Activated T-cell treated with anti-CD3 and anti-CD28 coated beads for 4 hours (primary cell): ENCODE data around the gene ITGBL1.

Experiments
- DNase-seq: peaks from one replicate; pipeline ENCODE4 v3.0.0-alpha.2; 2020

ITGBL1 gene

GRCh38 chr13:101708115-101708514 lies 255.6 kb downstream of the ITGBL1 start:
- DNase-seq, result no peak

DNA sequence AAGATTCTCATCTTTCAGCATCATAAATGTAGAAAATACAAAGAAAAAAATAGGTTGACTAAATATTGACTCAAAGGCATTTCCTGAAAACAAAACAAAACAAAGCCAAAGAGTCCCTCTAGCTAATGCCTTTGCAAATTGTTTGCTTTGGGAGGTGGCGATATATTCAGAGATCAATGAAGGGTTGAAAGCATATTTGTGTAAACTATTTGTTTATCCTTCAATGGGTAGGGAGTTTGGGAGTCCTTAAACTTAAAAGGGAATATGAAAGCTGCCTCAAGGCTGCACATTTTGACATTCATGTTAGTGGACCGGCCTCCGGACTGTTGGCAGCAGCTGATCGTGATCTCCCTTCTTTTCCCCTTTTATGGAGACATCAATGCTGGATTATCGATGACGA lies 257.5 kb downstream of the ITGBL1 start:
- no peak for DNase-seq

- DNase-seq, result no peak
Measured at GRCh38 chr13:101711307-101712025, 259.0 kb downstream of the ITGBL1 start.

- no peak for DNase-seq
Measured at GRCh38 chr13:101712026-101712348, 259.5 kb downstream of the ITGBL1 start.

DNA sequence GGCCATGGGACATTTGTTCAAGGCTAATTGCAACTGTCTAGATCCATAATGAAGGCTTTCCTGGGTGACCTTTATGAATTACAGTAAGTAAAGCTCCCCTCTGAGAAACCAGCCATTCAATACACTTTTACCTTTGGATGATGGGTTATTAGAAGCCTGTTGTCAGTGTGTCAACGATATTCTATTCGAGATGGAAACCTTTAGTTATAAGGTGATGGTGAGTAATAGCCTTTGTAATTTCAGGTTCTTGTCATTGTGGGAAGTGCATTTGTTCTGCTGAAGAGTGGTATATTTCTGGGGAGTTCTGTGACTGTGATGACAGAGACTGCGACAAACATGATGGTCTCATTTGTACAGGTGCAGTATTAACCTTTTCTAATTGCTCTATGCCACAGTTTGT lies 261.7 kb downstream of the ITGBL1 start:
- no peak for DNase-seq

- no peak for DNase-seq
Measured at GRCh38 chr13:101717353-101717752, 264.9 kb downstream of the ITGBL1 start.

DNA sequence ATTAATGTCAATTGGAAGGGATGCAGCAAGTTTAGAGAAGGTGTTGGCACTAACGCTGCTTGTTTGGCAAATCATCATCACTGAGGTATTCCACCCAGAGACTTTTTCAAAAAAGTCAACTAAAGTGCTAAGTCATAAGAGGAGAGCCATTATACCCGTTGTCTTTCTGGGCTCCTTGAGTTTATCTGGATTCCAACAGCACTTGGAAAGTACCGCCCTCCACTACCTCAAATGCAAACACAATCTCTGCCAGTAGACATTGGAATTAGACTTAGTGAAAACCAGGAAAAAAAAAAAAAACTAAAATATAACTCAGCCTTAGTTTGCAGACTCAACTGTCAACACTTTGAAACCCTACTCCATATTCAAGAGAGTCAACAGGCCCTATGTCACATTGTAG lies 266.0 kb downstream of the ITGBL1 start:
- DNase-seq, result no peak

DNA sequence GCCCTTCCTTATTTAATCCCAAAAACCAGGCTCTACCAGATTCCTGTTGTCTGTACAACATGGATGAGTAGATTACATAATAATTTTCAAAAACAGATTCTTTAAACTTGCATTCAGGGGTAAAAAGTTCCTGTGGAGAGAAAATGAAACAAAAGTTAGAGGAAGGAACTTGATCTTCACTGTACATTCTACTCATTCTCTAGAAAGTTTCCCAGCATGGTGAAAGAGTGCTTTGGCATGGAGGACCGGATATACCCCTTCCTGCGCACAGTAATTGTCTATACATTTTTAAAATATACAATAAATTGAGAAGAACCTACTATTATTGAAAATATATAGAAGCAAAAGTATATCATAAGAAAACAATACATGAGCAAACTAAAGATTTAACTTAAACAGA lies 274.2 kb downstream of the ITGBL1 start:
- DNase-seq, result no peak

DNA sequence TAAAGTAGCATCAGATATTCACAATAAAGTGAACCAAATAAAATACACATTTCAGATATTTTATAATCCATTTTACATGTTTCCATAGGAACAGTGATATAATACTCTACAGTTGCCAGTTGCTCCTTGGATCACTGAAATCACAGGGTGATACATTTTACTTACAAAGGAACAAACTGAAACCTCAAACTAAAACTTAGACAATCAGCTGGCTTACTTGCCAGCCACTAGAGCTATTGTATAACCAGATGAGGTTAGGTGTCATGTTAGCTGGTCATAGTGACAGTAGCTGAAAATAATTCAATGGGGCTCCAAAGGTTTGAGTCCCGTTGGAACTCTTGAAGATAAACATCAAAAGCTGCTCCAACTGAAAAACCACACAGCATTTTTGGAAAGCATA lies 274.6 kb downstream of the ITGBL1 start:
- no peak for DNase-seq

GRCh38 chr13:101728021-101728420 lies 275.5 kb downstream of the ITGBL1 start:
- DNase-seq, result no peak

- no peak for DNase-seq
Measured at GRCh38 chr13:101728615-101729014, 276.1 kb downstream of the ITGBL1 start.

- no peak for DNase-seq
Measured at GRCh38 chr13:101730420-101731000, 278.0 kb downstream of the ITGBL1 start.

GRCh38 chr13:101736566-101736965 lies 284.1 kb downstream of the ITGBL1 start:
- DNase-seq, result no peak

- no peak for DNase-seq
Measured at GRCh38 chr13:101738336-101738735, 285.9 kb downstream of the ITGBL1 start.

DNA sequence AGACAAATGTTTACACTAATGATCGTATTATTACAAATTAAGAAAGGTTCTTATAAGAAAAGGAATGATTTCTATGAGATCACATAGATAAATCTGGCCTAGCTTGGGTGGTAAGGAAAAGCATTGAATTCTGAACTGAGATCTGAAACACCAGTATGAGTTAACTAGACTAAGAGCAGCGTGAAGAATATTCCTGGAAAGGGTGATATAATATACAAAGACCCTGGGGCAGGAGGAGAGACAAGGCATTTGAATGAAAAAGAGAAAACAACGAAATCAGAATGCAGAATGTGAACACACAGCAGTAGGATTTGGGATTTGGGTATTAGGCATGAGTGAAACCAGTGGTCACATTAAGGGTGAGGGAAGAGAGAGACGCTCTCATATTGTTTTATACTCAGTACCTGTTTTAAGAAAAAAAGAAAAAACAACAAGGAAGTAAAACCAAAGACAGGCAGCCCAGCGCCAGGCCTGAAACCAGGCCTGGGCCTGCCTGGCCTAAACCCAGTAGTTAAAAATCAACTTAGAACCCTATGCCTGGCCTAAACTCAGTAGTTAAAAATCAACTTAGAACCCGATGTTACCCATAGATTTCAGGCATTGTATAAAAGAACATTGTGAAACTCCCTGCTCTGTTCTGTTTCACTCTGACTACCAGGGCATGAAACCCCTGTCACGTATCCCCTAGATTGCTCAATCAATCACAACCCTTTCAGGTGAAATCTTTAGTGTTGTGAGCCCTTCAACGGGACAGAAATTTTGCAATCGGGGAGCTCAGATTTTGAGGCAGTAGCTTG lies 287.1 kb downstream of the ITGBL1 start:
- no peak for DNase-seq

- no peak for DNase-seq
Measured at GRCh38 chr13:101746513-101746912, 294.0 kb downstream of the ITGBL1 start.

- no peak for DNase-seq
Measured at GRCh38 chr13:101747039-101747438, 294.6 kb downstream of the ITGBL1 start.

DNA sequence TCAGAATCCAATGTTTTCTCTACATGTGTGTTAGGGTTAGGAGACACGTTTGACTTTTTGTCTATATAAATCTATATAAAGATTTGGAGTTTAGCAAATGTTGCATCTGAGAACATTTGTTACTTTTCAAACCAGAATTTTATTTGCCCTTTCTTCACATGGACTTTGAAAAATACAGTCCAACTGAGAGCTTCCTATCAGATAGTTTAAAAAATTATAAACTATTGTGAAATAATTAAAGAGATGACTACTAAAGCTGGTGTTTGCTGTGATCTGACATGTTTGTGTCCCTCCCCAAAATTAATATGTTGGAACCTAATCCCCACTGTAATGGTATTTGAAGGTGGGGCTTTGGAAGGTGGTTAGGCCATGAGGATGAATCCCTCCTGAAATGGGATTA lies 297.1 kb downstream of the ITGBL1 start:
- no peak for DNase-seq

- DNase-seq, result no peak
Measured at GRCh38 chr13:101751488-101751887, 299.0 kb downstream of the ITGBL1 start.

DNA sequence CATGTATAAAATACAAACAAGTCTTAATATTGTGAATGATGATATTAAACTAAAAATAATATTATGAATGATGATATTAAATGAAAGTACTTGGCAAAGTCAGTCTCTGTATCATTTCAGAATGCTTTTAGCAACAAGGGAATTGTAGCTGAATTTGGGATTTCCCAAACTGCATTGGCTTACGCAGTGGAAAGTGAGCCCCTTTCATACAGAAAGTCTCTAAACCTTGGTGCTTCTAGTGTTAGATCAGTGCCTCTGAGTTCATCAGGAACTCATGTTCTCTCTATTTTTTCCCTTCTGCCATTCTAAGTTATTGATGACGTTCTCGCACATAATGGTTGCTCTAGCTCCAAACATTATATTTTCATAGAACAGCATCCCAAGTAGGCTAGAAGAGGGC lies 300.0 kb downstream of the ITGBL1 start:
- no peak for DNase-seq

- no peak for DNase-seq
Measured at GRCh38 chr13:101755228-101755887, 302.9 kb downstream of the ITGBL1 start.

DNA sequence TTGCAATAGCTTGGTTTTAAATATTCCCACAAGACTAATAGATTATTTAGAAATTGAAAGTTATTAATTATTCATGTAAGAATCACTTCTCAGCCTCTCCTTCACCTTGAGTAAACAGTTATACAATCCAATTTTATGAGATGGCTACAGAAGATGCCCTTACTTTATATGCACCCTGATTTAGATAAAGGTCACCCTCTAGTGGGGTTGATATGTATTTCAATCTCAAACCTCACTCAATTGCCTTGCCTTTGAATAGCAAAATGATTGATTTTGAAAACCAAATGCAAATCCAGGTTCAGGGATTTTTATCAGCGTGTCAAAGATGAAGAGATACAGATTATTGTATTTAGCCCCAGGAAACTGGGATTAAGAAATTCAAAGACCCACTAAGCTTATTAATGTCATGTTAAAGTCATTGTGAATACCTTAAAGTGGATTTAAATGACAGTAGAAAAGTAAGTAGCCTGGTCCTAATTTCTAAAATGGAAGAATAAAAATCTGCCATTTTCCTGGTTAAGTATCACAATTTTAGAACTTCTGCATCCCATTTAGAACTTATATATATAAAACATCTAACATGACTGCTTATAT lies 305.1 kb downstream of the ITGBL1 start:
- DNase-seq, result no peak

DNA sequence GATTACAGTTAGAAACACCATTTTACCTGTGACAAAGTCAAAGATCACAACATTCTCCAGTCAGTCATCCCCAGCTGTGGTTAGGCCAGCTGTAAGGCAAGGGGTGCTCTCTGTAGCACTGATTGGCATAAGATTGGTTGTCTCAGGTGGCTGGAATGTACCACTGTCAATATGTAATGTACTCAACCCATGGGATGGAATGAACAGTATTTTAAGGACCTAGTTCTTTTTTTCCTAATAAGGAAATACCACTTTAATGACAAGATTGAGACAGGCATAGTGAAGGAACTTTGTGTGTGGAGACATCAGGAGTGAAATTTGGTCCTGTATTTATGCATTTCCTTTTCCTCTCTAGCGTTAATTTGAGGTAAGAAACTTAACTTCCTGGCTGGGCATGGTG lies 310.7 kb downstream of the ITGBL1 start:
- DNase-seq, result no peak
